ENCODE results near the gene EGFLAM. TPM values are rescaled to one million over a fixed set of nuclear protein-coding genes. Genes with fewer than 3 reads are reported as not detected.

EGFLAM gene
- total RNA-seq, 4 donors from 2014 or later, result 0.41 to 1.9 TPM; not detected in 2

DNA sequence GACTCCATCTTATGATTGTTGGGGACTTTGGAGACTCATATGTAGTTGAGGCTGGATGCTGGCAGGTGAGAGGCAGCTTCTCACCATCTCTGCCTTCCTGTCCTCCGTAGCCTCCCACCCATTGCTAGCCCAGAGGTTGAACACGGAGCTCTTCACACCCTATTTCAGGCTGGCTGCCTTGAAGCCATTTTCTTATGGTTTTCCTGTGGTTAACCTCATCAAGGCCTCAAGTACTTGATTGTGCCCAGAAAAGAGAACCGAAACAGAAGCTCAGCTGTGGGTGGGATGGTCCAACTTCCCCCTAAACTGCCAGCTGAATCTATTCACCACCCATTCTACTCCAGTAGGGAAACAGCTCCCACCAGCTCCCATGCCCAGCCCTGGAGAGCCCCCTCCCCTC, 195.1 kb downstream of the EGFLAM start:
- Histone ChIP-seq H3K4me3 (no peak overlapping the region), H3K9me3 (no peaks in the 10 kb centered on the region), H3K4me1 (peaks cover 0 to 3% (median 0%) of the 10 kb centered on the region in 4 donors), H3K36me3 (no peaks in the 10 kb centered on the region), H3K27ac (no peak overlapping the region), H3K27me3 (peaks cover 4% of the 10 kb centered on the region)
- 64 to 100% methylated on average over 1 to 3 of the region's 3 CpGs for WGBS, 2 donors (ENCODE audit: low coverage in 1 of 2)
- DNase-seq, result no peak
- TF ChIP-seq POLR2A (IDR thresholded peaks at IDR 0.05) (no peak), EP300 (IDR thresholded peaks at IDR 0.05; ENCODE audit: low read depth) (no peak), POLR2AphosphoS5 (IDR thresholded peaks at IDR 0.05) (no peak), CTCF (IDR thresholded peaks at IDR 0.05) (no peak)
- in situ Hi-C loops (cut with MboI; ENCODE audit: low pct_ligation_motif_present in 1 of 4, low pct_unique_long_range_greater_than_20kb in 1 of 4, low sequenced_read_pairs in 3 of 4), result no loop called here
- intact Hi-C loops (cut with DNase I; ENCODE audit: low total_unique reads), result no loop called here

- in situ Hi-C loops (cut with MboI; ENCODE audit: low pct_ligation_motif_present in 1 of 4, low pct_unique_long_range_greater_than_20kb in 1 of 4, low sequenced_read_pairs in 3 of 4), result no loop called here
- TF ChIP-seq POLR2A (IDR thresholded peaks at IDR 0.05) (no peak), CTCF (IDR thresholded peaks at IDR 0.05) (no peak), EP300 (IDR thresholded peaks at IDR 0.05; ENCODE audit: low read depth) (no peak), POLR2AphosphoS5 (IDR thresholded peaks at IDR 0.05) (no peak)
- DNase-seq, result no peak
- WGBS, 2 donors (ENCODE audit: low coverage in 1 of 2), result 85 to 92% methylated on average over 2 to 11 of the region's 11 CpGs
- H3K9me3 ChIP-seq, result no peaks in the 10 kb centered on the region
- H3K4me3 ChIP-seq, result no peak overlapping the region
- intact Hi-C loops (cut with DNase I; ENCODE audit: low total_unique reads), result no loop called here
- H3K4me1 ChIP-seq, result no peaks in the 10 kb centered on the region
- no peaks in the 10 kb centered on the region for H3K27me3 ChIP-seq
- no peaks in the 10 kb centered on the region for H3K36me3 ChIP-seq
- H3K27ac ChIP-seq, result no peak overlapping the region
Measured at GRCh38 chr5:38453921-38454320, 195.6 kb downstream of the EGFLAM start.

DNA sequence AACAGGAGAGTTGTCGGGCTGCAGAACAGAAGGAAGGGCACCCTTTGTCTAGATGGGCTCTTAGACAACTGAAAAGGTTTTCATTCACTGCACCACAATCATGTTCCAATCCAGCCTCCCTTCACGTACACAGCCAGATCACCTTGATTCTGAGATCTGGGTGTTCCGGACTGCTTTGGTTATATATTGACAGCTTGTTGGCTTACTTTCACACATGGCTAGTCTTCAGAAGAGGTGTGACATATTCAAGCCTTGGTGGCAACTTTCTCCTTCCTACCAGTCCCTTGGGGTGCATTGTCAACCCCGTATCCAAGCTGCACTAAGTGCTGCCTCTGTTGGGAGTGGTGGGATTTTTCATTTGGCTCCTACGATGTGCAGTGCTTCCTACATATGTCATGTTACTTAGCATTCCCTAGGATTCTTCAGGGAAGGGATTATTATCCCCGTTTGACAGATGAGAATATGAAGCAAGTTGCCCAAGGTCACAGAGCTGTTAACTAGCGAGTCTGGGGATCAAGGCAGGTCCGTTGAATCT, 197.5 kb downstream of the EGFLAM start:
- no peak for DNase-seq
- in situ Hi-C loops (cut with MboI; ENCODE audit: low pct_ligation_motif_present in 1 of 4, low pct_unique_long_range_greater_than_20kb in 1 of 4, low sequenced_read_pairs in 3 of 4), result no loop called here

More for the DNA sequence above, 197.5 kb downstream of the EGFLAM start:
- 50 to 66% methylated on average over 4 to 8 of the region's 8 CpGs for WGBS, 2 donors (ENCODE audit: low coverage in 1 of 2)
- Histone ChIP-seq H3K27ac (no peak overlapping the region), H3K27me3 (peaks cover 6% of the 10 kb centered on the region), H3K36me3 (no peaks in the 10 kb centered on the region), H3K4me3 (no peak overlapping the region), H3K9me3 (no peaks in the 10 kb centered on the region), H3K4me1 (no peaks in the 10 kb centered on the region)
- intact Hi-C loops (cut with DNase I; ENCODE audit: low total_unique reads), result no loop called here
- TF ChIP-seq EP300 (IDR thresholded peaks at IDR 0.05; ENCODE audit: low read depth), result no peak
- TF ChIP-seq POLR2AphosphoS5 (IDR thresholded peaks at IDR 0.05), result no peak
- no peak for TF ChIP-seq CTCF (IDR thresholded peaks at IDR 0.05)
- TF ChIP-seq POLR2A (IDR thresholded peaks at IDR 0.05), result no peak
